Upper lobe of left lung (tissue), 6 donors: ENCODE measurements around the gene TMEM222. TPM values are rescaled to one million over a fixed set of nuclear protein-coding genes. Genes with fewer than 3 reads are reported as not detected.
A peak's percentile ranks its signal among the peaks of the same experiment; 100 is the strongest.

Experiments used
- ATAC-seq, 2 donors: fragments of 200-7000 bp; cut with Tn5 transposase; one replicate each; pipeline ENCODE4 v1.9.1; 2022; ENCODE audit warnings: mild to moderate bottlenecking in 2 of 2, moderate library complexity in 2 of 2; ENCODE audit not compliant: low FRiP score in 2 of 2
- DNase-seq, 2 donors: peaks; one replicate each; pipeline ENCODE4 v3.0.0-alpha.2; 2019 to 2020
- H3K27ac ChIP-seq, 4 donors: fragments of 200-600 bp; sonication (generic); one replicate each; pipeline ENCODE4 v1.5.1; 2016 to 2019
- H3K27me3 ChIP-seq, 4 donors: fragments of 200-600 bp; sonication (generic); one replicate each; pipeline ENCODE4 v1.5.1; 2017 to 2019
- H3K36me3 ChIP-seq, 4 donors: fragments of 200-600 bp; sonication (generic); one replicate each; pipeline ENCODE4 v1.5.1; 2016 to 2019
- H3K4me1 ChIP-seq, 4 donors: fragments of 200-600 bp; sonication (generic); one replicate each; pipeline ENCODE4 v1.5.1; 2018 to 2019
- H3K4me3 ChIP-seq, 4 donors: fragments of 200-600 bp; sonication (generic); one replicate each; pipeline ENCODE4 v1.5.1; 2017 to 2019; ENCODE audit warnings: mild to moderate bottlenecking in 2 of 4, moderate library complexity in 1 of 4
- H3K9me3 ChIP-seq, 4 donors: fragments of 200-600 bp; sonication (generic); one replicate each; pipeline ENCODE4 v1.5.1; 2018 to 2019
- CTCF ChIP-seq, 6 experiments: fragments of 450-650 bp in 4 of 6; fragments of 200-600 bp in 2 of 6; sonication (generic) in 2 of 6; IDR thresholded peaks; one replicate each; pipeline ENCODE4 v1.5.1; 2016 to 2019; ENCODE audit warnings: antibody characterized with exemption in 6 of 6
- EP300 ChIP-seq, 4 donors: sonication (generic); formaldehyde crosslinking; IDR thresholded peaks; one replicate each; pipeline ENCODE4 v1.5.1; 2017; ENCODE audit warnings: antibody characterized with exemption in 4 of 4, control low read depth in 2 of 4
- POLR2A ChIP-seq, 4 donors: fragments of 450-650 bp; IDR thresholded peaks; one replicate each; pipeline ENCODE4 v1.5.1; 2016 to 2017; ENCODE audit warnings: antibody characterized with exemption in 4 of 4, mild to moderate bottlenecking in 2 of 4
- POLR2AphosphoS5 ChIP-seq, 2 donors: sonication (generic); formaldehyde crosslinking; IDR thresholded peaks; one replicate each; pipeline ENCODE4 v1.5.1; 2017; ENCODE audit warnings: antibody characterized with exemption in 2 of 2
- WGBS, 2 donors: methylation state at CpG; one replicate each; pipeline ENCODE4 v1.1.5; 2017 to 2018; 5-methylcytosine and 5-hydroxymethylcytosine counted together
- total RNA-seq, 6 donors: library from RNA; depleted of rRNA in 4 of 6; stranded (reverse); fragments of >200 nt in 4 of 6; gene quantifications; one replicate each; pipeline versions ENCODE4 v1.1.0 to v1.2.1, GENCODE V29; 2016 to 2021
- donor health status: DM: no; HTN: no; CAD: no; lungs with moderate emphysema.
- donor health status: DM: no; HTN: yes; CAD: no; lungs with severe emphysema.

The TMEM222 gene
- total RNA-seq, 6 donors from 2014 or later = 11.5 to 43.9 (median 30.1) TPM

GRCh38 chr1:27353629-27354028 lies 31.7 kb downstream of the TMEM222 start:
- no peak overlapping the region for H3K4me3 ChIP-seq
- no peak overlapping the region for H3K27ac ChIP-seq
- H3K27me3 ChIP-seq = no peaks in the 10 kb centered on the region
- TF ChIP-seq POLR2A (IDR thresholded peaks at IDR 0.05) (no peak), POLR2AphosphoS5 (IDR thresholded peaks at IDR 0.05) (no peak), EP300 (IDR thresholded peaks at IDR 0.05) (no peak), CTCF (IDR thresholded peaks at IDR 0.05) (no peak)
- no peaks in the 10 kb centered on the region for H3K9me3 ChIP-seq
- DNase-seq = no peak
- WGBS, 2 donors = 94 to 100% methylated on average over 3 of the region's 3 CpGs
- peaks cover 30 to 43% (median 36%) of the 10 kb centered on the region in 4 donors for H3K4me1 ChIP-seq
- peaks cover 16 to 72% (median 58%) of the 10 kb centered on the region in 4 donors for H3K36me3 ChIP-seq
- no peak for ATAC-seq

GRCh38 chr1:27355683-27356082 lies 33.7 kb downstream of the TMEM222 start:
- no peak for DNase-seq
- Histone ChIP-seq H3K27ac (no peak overlapping the region), H3K27me3 (no peaks in the 10 kb centered on the region), H3K4me1 (peaks cover 12 to 27% (median 23%) of the 10 kb centered on the region in 4 donors), H3K36me3 (peaks cover 25 to 88% (median 77%) of the 10 kb centered on the region in 4 donors), H3K9me3 (no peaks in the 10 kb centered on the region), H3K4me3 (no peak overlapping the region)
- 90 to 94% methylated on average over 5 of the region's 5 CpGs for WGBS, 2 donors
- no peak for ATAC-seq
- TF ChIP-seq POLR2AphosphoS5 (IDR thresholded peaks at IDR 0.05) = no peak
- no peak for TF ChIP-seq CTCF (IDR thresholded peaks at IDR 0.05)
- TF ChIP-seq POLR2A (IDR thresholded peaks at IDR 0.05) = no peak
- no peak for TF ChIP-seq EP300 (IDR thresholded peaks at IDR 0.05)

- no peak for TF ChIP-seq CTCF (IDR thresholded peaks at IDR 0.05)
- no peak for TF ChIP-seq POLR2AphosphoS5 (IDR thresholded peaks at IDR 0.05)
- TF ChIP-seq EP300 (IDR thresholded peaks at IDR 0.05) = no peak
- no peak for TF ChIP-seq POLR2A (IDR thresholded peaks at IDR 0.05)
- Histone ChIP-seq H3K36me3 (peaks cover 30 to 88% (median 82%) of the 10 kb centered on the region in 4 donors), H3K27ac (peak overlapping the region in 2 of 4 donors; percentile 10 to 45), H3K4me1 (peaks cover 9 to 25% (median 21%) of the 10 kb centered on the region in 4 donors), H3K9me3 (no peaks in the 10 kb centered on the region), H3K27me3 (no peaks in the 10 kb centered on the region), H3K4me3 (no peak overlapping the region)
- WGBS, 2 donors = 90 to 92% methylated on average over 12 to 13 of the region's 13 CpGs
- no peak for ATAC-seq
- DNase-seq = no peak
Observed at GRCh38 chr1:27356277-27356618, 34.3 kb downstream of the TMEM222 start.

GRCh38 chr1:27356619-27357280 lies 34.8 kb downstream of the TMEM222 start:
- no peak for ATAC-seq
- 83 to 91% methylated on average over 13 to 28 of the region's 37 CpGs for WGBS, 2 donors
- Histone ChIP-seq H3K4me1 (peaks cover 5 to 22% (median 19%) of the 10 kb centered on the region in 4 donors), H3K4me3 (peak overlapping the region in 1 of 4 donors; percentile 34), H3K27me3 (no peaks in the 10 kb centered on the region), H3K27ac (peak overlapping the region; percentile 10 to 45 (median 40)), H3K9me3 (no peaks in the 10 kb centered on the region), H3K36me3 (peaks cover 30 to 89% (median 87%) of the 10 kb centered on the region in 4 donors)
- peak in 1 of 2 donors; percentile 85 for DNase-seq
- TF ChIP-seq POLR2AphosphoS5 (IDR thresholded peaks at IDR 0.05) = no peak
- no peak for TF ChIP-seq EP300 (IDR thresholded peaks at IDR 0.05)
- TF ChIP-seq POLR2A (IDR thresholded peaks at IDR 0.05) = no peak
- TF ChIP-seq CTCF (IDR thresholded peaks at IDR 0.05) = no peak
